IPS DF 6.9 (cell line): ENCODE data around the gene ROBO2.

Experiments
- DNase-seq: peaks from one replicate; pipeline ENCODE4 v3.0.0-alpha.2; 2013; ENCODE audit warnings: low read depth, low spot score
- H3K27ac ChIP-seq: one replicate; pipeline ENCODE4 v1.5.1; 2013; ENCODE audit warnings: low read length, control low read depth
- H3K27me3 ChIP-seq: 2 replicates; pipeline ENCODE4 v1.6.1; 2013; ENCODE audit warnings: mild to moderate bottlenecking, low read length; ENCODE audit not compliant: control insufficient read depth, insufficient read depth
- H3K36me3 ChIP-seq: 2 replicates; pipeline ENCODE4 v1.6.1; 2013; ENCODE audit warnings: low read length; ENCODE audit not compliant: control insufficient read depth, insufficient read depth
- H3K4me1 ChIP-seq: 2 replicates; pipeline ENCODE4 v1.6.1; 2013; ENCODE audit warnings: low read length; ENCODE audit not compliant: control insufficient read depth, insufficient read depth
- H3K4me3 ChIP-seq: 2 replicates; pipeline ENCODE4 v1.5.1; 2013; ENCODE audit warnings: mild to moderate bottlenecking, low read length
- H3K9me3 ChIP-seq: 2 replicates; pipeline ENCODE4 v1.6.1; 2013; ENCODE audit warnings: low read length, inconsistent platforms; ENCODE audit not compliant: control insufficient read depth, insufficient read depth
- WGBS: extraction: QIAGEN DNeasy Blood & Tissue Kit; methylation state at CpG from one replicate; pipeline ENCODE4 v1.1.7; 2013; ENCODE audit warnings: mixed read lengths, missing lambda C conversion rate; ENCODE audit not compliant: insufficient read length, insufficient coverage; 5-methylcytosine and 5-hydroxymethylcytosine counted together

Gene ROBO2

DNA sequence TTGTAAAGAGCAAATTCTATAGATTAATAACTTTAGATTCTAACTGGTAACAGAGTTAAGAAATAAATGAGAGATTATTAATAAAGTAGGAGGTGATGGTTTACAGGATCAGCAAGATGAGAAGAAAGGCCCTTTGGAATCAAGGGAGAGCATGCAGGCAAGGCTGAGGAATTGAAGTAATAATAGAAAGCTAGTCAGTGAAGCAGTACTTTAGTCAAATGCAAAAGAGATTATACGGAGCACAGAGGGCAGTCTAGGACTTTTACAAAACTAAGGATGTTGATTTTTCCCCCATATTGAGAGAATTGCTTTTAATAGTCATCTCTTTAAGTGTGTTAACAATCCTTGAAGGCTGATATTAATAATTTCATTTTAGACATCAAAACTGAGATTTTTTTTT, 146.4 kb downstream of the ROBO2 start:
- Histone ChIP-seq H3K36me3 (no peaks in the 10 kb centered on the region), H3K4me3 (no peak overlapping the region), H3K4me1 (no peaks in the 10 kb centered on the region), H3K27me3 (no peaks in the 10 kb centered on the region), H3K9me3 (no peaks in the 10 kb centered on the region), H3K27ac (no peak overlapping the region)
- no CpG with 5 or more reads among the region's 1 CpG for WGBS
- DNase-seq = no peak

DNA sequence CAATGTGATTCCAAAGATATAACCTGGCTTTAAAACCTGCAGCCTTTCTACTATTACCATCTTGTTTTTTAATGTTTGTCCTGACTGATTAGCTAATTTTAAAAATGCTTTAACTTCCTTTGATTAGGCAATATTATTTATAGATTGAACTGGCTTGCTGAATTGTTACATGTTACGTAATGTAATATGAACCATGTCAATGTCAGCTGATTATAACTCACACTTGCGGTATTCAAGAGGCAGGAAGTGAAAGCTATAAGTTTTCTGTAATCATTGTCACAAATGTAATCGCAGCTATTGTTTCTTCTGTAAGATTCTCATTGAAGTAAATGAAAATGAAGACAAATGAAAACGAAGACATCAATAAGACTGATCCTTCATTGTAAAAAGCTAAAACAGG, 146.8 kb downstream of the ROBO2 start:
- Histone ChIP-seq H3K36me3 (no peaks in the 10 kb centered on the region), H3K4me1 (no peaks in the 10 kb centered on the region), H3K27me3 (no peaks in the 10 kb centered on the region), H3K9me3 (no peaks in the 10 kb centered on the region), H3K27ac (no peak overlapping the region), H3K4me3 (no peak overlapping the region)
- WGBS = no CpG with 5 or more reads among the region's 4 CpGs
- no peak for DNase-seq

DNA sequence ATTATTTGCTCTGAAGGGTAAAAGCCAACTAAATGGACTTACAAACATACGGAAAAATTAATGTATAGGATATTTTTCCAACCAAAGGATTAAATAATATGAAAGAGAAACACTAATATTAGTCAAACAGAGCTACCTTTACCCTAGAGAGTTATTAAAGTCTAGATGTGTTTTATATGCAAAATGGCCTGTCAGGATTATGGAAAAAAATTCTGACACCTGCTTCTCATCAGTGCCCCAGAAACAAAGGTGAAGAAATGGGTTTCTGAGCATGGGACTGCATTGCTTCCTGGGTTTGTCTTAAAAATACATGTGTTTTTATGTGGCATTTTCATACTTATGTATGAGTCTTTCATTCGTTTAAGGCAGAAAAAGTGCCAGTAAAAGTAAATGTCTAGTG, 148.3 kb downstream of the ROBO2 start:
- H3K27ac ChIP-seq = no peak overlapping the region

DNA sequence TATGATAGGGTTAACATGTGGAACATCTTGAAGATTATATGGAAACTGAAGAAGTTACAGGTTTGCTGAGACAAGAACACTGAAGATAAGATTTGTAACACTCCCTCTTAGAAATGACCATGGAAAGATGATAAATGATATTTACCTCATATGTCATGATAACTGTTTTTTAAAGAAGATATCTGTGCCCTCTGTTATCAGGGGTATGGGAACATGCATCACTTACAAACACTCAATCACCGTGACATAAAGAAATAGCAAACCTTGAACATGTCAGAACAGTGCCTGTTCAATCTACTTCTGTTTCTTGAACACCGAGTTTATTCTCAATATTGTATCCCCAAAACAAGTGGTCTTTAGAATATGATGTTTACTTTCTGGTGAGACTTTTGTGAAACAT, 149.4 kb downstream of the ROBO2 start:
- no peak for DNase-seq
- H3K4me1 ChIP-seq = no peaks in the 10 kb centered on the region
- WGBS = no CpG with 5 or more reads among the region's 2 CpGs
- no peaks in the 10 kb centered on the region for H3K27me3 ChIP-seq
- no peaks in the 10 kb centered on the region for H3K36me3 ChIP-seq
- no peak overlapping the region for H3K4me3 ChIP-seq
- H3K27ac ChIP-seq = no peak overlapping the region
- no peaks in the 10 kb centered on the region for H3K9me3 ChIP-seq

More for the DNA sequence above, 148.3 kb downstream of the ROBO2 start:
- H3K27me3 ChIP-seq = no peaks in the 10 kb centered on the region
- no peak for DNase-seq
- no peaks in the 10 kb centered on the region for H3K36me3 ChIP-seq
- WGBS = no CpG with 5 or more reads among the region's 2 CpGs
- H3K4me1 ChIP-seq = no peaks in the 10 kb centered on the region
- no peaks in the 10 kb centered on the region for H3K9me3 ChIP-seq
- H3K4me3 ChIP-seq = no peak overlapping the region

DNA sequence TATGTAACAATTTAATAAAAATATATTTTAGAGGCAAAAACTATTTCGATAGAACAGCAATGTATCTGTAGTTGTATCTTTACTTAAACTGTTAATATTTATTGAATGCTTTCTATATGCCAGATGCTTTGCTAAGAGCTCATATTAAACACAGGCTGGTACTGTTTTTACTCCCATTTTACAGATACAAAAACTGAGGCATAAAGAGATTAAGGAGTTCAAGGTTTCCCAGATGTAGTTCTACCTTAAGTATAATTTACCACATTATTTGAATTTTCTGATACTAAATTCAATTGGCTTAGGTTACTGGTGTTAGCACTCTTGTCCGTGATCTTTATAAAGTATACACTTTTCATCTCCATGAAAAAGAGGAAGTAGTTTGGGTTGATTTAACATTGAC, 149.8 kb downstream of the ROBO2 start:
- no peak overlapping the region for H3K4me3 ChIP-seq
- no peaks in the 10 kb centered on the region for H3K36me3 ChIP-seq
- H3K4me1 ChIP-seq = no peaks in the 10 kb centered on the region
- no peak for DNase-seq
- no CpG with 5 or more reads among the region's 2 CpGs for WGBS
- H3K27me3 ChIP-seq = no peaks in the 10 kb centered on the region
- no peaks in the 10 kb centered on the region for H3K9me3 ChIP-seq
- H3K27ac ChIP-seq = no peak overlapping the region

DNA sequence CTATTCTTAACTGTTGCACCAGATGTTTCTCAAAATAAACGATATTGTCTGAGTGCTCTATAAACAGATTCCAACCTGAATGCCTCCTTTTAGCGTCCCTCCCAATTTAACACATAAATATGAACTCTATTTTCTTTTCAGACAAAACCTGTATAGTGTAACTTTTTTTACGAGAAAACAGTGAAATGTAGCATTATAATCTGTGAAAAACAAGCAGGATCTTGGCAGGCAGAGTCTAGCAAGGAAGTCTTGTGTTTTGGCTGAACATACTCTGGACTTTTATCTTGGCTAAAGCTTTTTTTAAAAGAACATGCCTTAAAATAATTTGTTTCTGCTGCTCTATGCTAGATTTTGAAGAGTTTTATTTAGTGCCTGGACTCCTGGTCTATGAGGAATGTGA, 150.5 kb downstream of the ROBO2 start:
- no peaks in the 10 kb centered on the region for H3K36me3 ChIP-seq
- H3K27ac ChIP-seq = no peak overlapping the region
- no peaks in the 10 kb centered on the region for H3K9me3 ChIP-seq
- DNase-seq = no peak
- WGBS = no CpG with 5 or more reads among the region's 3 CpGs
- no peaks in the 10 kb centered on the region for H3K4me1 ChIP-seq
- H3K27me3 ChIP-seq = no peaks in the 10 kb centered on the region
- H3K4me3 ChIP-seq = no peak overlapping the region

DNA sequence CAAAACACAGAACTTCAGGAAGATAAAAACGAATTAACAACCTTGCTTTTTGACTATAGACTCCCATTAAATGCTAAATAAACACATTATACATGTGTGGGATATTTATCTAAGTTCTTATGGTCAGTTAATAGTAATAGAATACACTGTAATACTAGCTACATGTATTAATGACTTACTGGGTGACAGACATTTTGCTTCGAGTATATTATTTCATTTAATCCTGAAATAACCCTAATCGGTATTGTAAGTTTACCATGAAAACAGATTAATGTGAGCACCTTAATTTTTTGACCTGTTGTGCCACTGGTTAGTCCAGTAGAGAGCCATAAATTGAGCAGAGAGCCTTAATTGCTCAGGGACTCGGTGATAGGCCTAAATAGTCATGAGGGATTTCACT, 151.1 kb downstream of the ROBO2 start:
- no peak overlapping the region for H3K27ac ChIP-seq
- no peaks in the 10 kb centered on the region for H3K36me3 ChIP-seq
- no CpG with 5 or more reads among the region's 4 CpGs for WGBS
- no peaks in the 10 kb centered on the region for H3K9me3 ChIP-seq
- H3K27me3 ChIP-seq = no peaks in the 10 kb centered on the region
- DNase-seq = no peak
- H3K4me3 ChIP-seq = no peak overlapping the region
- H3K4me1 ChIP-seq = no peaks in the 10 kb centered on the region

DNA sequence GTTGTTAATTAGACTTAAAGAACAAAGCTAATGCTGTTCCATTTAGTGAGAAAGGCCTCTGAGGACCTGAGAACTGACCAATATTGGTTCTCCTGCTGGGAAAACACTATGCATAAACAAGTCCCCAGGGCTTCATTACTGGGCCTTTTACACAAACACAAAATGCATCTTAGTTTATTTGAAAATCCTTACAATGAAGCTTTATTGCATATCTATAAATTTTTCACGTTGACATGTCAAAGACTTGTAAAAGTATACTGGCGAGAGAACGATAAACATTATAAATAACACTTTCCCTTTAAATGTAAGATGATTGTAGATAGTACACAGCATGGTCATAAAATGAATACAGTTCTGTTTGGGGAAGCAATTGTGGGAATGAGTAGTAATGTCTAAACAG, 151.7 kb downstream of the ROBO2 start:
- H3K36me3 ChIP-seq = no peaks in the 10 kb centered on the region
- H3K4me1 ChIP-seq = no peaks in the 10 kb centered on the region
- WGBS = no CpG with 5 or more reads among the region's 3 CpGs
- no peaks in the 10 kb centered on the region for H3K27me3 ChIP-seq
- no peak overlapping the region for H3K27ac ChIP-seq
- no peak overlapping the region for H3K4me3 ChIP-seq
- no peaks in the 10 kb centered on the region for H3K9me3 ChIP-seq
- DNase-seq = no peak

DNA sequence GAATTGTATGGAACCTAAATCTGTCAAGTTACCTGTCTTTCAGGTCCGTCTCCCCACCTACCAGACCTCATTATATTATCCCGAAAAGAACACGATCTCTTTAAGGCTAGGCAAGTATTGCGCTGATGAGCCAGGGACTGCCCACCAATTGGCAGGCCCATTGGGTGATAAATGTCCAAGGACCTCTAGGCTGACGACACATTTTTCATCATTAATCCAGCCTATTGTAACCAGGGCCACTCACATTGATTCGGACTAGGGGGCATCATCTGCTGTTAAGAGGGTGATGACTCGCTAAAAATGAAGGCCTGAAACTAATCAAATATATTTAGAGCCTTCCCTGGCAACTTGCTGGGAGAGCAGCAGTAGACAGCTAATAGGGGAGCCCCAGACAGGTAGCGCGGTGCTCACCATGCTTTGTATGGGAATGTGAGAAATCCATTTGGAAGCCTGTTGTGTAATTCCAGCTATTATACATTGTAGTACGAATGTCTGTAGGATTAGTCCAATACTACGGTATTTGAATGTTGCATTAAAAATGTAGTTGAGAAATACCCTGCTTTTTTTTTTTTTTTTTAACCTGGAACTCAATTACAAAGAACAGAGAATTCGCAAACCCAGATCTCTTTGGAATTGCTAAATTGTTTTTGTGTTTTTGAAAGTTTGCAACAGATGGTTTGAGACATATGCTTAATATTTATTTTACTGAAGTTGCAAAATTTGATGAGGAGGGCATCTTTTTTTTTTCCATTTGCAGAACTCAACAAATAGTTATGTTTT, 156.1 kb downstream of the ROBO2 start:
- Histone ChIP-seq H3K27me3 (no peaks in the 10 kb centered on the region), H3K4me3 (no peak overlapping the region), H3K9me3 (no peaks in the 10 kb centered on the region), H3K4me1 (no peaks in the 10 kb centered on the region), H3K27ac (no peak overlapping the region), H3K36me3 (no peaks in the 10 kb centered on the region)
- no CpG with 5 or more reads among the region's 12 CpGs for WGBS
- no peak for DNase-seq

DNA sequence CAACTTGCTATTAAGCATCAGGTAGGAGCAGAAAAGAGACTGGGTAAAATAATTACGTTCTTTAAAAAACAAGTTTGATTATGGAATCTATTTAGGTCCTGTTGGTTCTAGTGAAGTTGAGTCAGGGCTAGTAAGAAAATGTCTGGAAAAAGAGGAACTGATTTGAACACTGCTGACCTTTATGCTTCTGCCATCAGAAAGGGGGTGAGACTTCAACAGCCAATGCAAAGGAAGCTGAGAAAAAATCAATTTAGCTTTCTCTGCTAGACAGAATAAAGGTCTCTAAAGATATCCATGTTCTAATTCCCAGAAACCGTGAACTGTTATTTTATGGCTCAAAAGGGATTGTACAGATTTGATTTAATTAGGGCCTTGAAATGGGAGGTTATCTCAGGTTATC, 157.5 kb downstream of the ROBO2 start:
- H3K4me1 ChIP-seq = no peaks in the 10 kb centered on the region
- no peaks in the 10 kb centered on the region for H3K36me3 ChIP-seq
- no peaks in the 10 kb centered on the region for H3K27me3 ChIP-seq
- no peak overlapping the region for H3K27ac ChIP-seq
- no peak overlapping the region for H3K4me3 ChIP-seq
- no peak for DNase-seq
- WGBS = no CpG with 5 or more reads among the region's 2 CpGs
- no peaks in the 10 kb centered on the region for H3K9me3 ChIP-seq

DNA sequence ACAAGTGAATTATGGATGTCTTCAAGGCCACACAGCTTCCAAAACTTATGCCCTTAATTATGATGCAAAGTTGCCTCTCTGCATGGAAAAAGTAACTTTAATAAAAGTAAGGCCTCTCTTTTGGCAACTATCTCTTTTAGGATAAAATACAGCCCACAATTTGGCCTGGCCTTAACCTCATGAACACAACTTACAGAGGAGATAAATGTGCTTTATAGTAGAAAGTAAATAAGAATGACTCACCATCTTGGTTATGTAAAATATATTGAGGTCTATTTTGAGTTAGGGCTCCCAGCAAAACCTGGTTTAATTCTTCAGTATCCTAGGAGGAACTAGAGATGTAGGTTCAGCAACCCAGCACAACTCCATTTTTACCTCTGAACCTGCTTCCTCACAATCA, 164.0 kb downstream of the ROBO2 start:
- Histone ChIP-seq H3K9me3 (no peaks in the 10 kb centered on the region), H3K27ac (no peak overlapping the region), H3K36me3 (no peaks in the 10 kb centered on the region), H3K4me1 (peaks cover 3% of the 10 kb centered on the region; the same call in 1 of the 2 replicates), H3K4me3 (no peak overlapping the region), H3K27me3 (no peaks in the 10 kb centered on the region)
- DNase-seq = no peak
